CD4-positive, alpha-beta T cell treated with Interleukin-10 for 1 hour (primary cell): ENCODE measurements around the gene MAX.
A peak's percentile ranks its signal among the peaks of the same experiment; 100 is the strongest.

Source experiments
- DNase-seq: peaks from one replicate; pipeline ENCODE4 v3.0.0-alpha.2; 2020

The MAX gene

DNA sequence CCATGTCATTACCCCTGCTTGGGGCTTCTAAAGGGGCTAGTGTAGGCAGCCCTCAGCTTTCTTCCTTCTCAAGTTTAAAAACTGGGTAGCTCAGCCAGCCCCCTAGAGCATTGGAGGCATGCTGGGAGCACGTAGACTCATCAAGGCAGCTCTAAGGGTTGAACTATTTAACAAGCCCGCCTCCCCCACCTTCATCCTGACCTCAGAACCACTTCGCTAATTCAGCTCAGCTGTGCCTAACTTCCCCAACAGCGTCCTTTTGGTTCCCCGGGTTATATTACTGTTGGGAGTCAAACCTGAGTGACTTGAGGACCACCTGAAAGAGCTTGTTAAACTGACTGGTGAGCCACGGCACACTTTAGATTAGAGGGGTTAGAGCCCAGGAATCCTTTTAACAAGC lies 30.1 kb downstream of the MAX start:
- DNase-seq = no peak

DNA sequence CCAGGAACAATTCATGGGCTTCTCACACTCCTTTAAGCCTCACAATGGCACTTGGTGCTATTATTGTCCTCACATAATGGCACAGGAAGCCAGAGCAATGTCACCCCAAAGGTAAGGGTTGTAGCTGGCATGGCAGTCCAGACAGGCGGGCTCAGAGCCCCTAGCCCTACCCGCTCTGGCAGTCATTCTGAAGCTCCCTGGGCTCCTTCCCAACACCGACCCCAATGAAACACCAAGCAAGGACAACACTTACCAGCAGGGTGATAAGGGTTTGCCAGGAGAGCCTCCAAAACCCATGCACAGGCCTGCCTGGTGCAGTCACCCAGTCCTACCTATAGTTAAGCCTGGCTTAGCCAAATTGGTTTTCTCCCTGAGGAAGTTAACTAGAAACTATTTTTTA lies 30.8 kb downstream of the MAX start:
- no peak for DNase-seq

DNA sequence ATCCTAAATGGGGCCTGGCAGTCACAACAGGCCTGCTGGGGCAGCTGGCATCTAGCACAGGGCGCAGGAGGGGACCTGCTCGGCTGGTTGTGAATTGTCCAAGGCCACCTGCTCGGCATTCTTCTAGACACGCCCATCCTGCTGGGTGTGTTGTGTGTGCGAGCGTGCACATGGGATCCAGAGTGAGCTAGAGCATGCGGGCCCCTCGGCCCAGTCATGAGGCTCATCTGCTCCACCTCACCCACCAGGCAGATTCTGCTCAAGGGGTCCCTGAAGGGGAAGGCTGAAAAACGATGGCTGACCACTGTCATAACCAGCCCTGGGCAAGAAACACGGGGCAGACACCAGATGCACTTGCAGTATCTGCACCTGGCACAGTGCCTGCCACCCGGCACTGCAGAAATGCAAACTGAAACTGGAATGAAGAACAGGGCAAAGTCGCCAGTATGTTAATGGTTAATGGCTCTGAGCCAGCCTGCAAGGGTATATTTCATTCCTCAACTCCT lies 31.8 kb downstream of the MAX start:
- no peak for DNase-seq

DNA sequence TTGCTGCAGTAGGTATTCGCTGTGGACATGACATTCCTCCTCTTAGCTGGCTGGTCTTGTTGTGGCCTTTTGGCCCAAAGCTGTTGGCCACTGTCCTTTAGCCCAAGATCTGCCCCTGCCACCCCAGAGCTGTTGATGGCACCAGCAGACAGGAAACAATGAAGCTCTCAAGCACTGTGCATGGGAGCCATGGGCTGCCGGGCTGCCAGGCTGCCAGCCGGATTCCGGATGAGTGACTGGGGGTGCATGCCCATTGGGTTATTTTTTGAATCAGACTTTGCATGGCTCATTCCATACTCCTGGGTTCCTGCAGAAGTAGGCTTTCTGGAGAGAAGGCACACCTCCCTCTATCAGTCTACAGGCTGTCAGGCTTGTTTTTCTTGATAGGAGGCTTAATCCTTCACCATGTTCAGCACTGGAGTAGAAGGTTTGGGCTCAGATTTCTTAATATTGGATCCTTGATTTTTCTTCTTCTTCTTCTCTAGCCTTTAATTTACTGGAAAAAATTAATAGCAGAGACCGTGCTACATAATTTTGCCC lies 32.4 kb downstream of the MAX start:
- DNase-seq = no peak

DNA sequence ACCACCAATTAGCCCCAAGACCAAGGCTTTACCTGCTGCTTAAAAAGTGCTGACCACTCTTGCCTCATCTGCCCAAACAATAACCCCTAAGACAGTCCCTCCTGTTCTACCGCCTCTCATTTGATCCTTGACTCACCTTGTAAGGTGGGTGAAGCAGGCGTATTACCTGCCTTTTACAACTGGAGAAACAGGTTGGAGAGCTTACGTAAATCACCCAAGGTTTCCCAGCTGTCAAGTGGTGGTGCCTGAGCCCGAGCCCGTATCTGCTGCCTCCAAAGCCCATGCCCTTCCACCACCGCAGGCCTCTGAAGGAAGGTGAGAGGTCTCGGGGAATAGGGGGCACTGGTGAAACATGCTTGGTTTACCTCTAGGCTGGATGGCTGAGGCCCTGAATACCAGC lies 36.6 kb downstream of the MAX start:
- no peak for DNase-seq

DNA sequence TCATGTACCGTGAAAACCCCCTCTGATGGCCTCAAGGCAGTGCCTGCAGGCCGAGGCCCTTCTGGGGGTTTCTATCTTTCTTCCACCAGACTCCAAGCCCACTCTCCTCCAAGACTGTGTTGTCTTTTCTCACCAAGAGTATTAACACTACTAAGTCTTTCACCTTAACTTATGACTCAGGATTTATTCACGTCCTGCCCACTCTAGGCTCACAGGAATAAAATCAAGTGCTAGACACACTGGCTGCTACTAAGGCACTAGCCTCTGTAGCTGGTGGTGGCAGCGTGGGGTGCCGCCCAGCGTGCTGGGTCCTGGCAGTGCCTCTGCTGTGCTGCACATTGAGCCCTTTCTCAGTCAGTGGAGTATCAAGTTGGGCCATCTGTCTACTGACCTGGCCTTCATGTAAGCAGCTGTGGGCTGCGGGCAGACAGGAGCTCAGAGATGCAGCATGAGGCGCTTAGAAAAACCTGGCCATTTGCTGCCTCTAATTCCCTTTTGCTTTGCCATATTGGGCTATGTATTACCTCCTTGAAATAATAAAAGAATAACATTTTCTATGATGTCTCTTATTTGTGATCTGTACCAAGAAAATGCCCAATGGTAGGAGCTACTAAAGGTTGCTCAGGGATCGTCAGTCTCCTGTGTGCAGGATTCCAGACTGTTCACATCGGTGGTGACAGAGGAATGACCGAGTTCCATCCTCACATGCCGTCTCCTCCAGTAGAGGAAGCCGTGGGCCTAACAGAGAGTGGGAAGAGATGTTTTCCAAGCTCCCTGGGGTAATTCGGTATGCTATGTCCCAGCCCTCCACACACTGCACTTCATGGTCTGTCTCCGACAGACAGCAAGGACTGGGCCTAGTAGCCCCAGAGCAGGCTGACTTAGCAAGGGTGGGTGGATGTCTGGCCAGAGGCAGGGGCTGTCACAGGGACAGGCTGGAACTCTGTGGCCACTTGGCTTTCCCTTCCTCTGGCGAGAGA lies 39.9 kb downstream of the MAX start:
- no peak for DNase-seq

DNA sequence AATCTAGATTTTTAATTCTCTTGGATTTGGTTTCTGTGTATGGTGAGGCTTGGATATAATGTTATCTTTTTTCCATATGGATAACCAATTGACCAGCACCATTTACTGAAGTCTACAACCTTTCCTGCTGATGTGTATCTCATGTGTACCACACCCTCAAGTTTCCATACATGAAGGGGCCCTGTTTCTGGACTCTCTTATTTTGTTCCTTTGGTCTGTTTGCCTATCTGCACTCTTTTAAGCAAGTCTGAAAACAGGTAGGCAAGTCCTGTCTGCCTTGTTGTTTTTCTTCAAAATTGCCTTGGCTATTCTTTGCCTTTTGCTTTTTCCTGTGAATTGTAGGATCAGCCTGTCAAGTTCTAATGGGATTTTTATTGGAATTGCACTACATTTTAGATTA lies 44.6 kb downstream of the MAX start:
- no peak for DNase-seq

DNA sequence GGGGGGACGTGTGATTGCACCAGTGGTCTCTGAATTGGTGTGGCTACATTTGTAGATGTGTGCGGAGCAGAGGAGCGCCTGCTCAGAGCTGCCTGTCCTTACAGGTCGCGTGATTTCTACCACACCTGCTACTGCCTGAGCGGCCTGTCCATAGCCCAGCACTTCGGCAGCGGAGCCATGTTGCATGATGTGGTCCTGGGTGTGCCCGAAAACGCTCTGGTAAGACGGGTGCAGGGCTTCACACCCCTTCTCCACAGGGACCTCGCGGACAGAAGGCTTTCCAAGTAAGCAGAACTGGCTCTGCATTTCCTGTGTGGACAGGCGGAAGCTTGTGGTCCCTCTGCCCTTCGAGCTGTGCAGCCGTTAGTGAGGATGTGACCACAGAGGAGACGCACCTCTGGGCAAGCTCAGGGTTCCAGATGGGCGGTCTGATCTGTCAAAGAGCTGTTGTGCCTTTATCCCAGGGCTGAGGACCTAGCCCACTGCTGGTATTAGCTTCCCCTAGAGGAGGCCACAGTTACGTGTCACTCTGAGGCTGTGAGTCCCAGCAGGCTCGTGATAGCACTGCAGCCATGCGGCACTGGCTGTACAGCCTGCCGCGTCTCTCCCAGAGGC lies 47.7 kb downstream of the MAX start:
- DNase-seq = no peak

DNA sequence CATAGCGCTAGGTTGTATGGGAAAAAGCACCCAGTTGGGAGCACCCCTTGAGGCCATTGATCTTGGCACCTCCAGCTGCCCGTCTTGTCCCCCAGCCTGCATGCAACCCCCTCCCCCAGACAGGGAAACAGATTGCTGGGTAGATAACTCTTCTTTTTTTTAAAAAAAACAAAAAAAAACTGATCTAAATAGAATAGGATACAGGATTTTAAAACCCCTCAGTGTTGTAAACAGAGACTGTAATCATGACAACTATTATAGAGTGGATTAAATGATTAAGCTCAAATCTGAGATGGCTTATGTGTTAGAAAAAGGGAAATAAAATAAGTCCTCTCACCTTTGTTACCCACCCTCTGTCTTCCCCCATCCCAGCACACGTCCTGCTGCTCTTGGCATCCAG lies 48.9 kb downstream of the MAX start:
- no peak for DNase-seq

DNA sequence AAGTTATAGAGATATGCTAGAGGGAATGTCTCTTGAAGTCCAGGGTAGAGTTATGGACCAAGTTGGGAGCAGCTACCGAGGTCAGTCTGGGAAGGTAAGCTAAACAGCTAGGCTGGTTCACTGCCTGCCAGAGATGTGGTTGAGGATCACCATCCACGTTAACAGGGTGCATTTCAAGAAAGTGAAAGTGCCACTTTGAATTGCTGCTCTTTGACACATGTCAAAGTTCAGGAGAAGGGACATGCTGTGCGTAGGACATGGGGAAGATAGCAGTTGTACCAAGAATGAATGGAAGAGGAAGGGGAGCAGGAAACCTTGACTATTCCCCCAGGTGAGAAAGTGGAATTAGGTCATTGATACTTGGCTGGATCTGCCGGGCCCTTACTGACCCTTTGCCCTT lies 49.5 kb downstream of the MAX start:
- no peak for DNase-seq

DNA sequence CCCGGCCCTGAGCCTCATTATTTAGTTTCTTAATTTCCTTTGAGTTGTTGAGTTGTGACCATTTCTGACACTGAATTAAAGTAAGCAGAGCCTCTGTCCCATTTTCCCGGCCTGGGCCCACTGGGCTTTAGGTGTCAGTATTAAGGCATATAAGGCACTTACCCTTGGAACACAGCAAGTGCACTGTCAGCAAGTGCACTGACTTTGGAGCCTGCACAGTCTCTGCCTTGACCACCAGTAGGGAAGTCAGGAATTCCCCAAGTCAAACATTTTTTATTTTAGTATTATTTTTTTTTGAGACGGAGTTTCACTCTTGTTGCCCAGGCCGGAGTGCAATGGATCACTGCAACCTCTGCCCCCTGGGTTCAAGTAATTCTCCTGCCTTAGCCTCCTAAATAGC lies 56.6 kb downstream of the MAX start:
- no peak for DNase-seq

DNA sequence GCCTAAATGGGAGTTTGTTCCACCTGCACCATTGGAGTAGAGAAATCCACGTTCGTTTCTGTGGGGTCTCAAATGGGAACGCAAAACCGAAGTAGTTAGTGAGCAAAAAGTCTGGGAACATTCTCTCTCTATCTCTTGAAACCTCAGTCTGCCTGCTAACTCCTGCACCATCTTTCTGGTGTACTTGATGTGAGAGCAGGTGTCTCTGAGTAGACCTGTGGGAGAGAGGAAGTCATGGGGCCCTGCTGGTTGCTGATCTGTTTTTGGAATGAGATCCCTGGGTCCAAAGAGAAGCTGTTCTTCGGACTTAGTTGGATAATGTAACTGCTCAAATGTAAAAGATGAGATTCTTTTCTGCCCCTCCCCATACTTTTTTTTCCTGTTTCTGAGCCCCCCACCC lies 57.3 kb downstream of the MAX start:
- no peak for DNase-seq

DNA sequence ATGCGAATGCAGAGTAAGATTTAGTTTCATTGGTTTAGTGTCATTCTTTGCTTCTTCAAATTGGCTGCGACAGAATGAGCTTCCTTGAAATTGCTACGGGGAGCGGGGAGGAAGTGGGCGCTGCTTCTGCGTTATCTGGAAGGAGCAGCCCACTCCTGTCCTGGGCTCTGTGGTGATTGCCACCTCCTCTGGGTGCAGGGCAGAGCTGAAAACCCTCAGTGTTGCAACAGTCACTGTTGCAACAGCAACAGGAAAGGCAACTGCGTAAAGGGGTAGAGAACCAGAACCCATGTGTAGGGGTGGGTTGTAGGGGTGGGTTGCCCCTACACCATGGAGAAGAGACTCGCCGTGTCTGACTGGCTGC lies 57.7 kb downstream of the MAX start:
- peak; percentile 8 for DNase-seq

DNA sequence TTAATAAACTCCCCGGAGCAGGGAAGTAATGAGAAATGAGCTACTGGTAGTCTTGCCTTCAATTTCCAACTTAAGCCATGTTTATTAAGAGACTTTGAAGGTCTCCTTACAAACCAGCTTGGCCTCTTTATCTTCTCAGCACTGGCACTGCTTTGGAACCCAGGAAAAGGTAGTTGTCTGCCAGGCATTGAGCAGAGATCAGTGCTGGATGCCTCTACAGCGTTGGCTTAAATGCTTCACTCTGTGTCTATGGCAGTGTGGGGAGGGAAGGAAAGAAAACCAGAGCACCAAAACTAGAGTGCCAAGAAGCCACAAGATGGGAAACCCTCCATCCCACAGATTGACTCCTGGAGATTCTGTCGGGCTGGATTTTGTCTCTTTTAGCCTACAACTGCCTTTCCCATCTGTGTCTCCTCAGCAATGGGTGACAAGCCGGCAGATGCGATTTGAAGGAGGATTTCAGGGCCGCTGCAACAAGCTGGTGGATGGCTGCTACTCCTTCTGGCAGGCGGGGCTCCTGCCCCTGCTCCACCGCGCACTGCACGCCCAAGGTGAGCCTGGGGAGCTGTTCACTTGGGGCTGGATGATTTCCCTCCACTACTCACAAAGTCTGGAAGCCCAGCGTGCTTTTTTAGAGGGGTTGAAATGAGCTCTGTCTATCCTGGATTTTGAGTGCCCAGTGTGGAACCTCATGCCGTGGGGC lies 58.3 kb downstream of the MAX start:
- DNase-seq = no peak

DNA sequence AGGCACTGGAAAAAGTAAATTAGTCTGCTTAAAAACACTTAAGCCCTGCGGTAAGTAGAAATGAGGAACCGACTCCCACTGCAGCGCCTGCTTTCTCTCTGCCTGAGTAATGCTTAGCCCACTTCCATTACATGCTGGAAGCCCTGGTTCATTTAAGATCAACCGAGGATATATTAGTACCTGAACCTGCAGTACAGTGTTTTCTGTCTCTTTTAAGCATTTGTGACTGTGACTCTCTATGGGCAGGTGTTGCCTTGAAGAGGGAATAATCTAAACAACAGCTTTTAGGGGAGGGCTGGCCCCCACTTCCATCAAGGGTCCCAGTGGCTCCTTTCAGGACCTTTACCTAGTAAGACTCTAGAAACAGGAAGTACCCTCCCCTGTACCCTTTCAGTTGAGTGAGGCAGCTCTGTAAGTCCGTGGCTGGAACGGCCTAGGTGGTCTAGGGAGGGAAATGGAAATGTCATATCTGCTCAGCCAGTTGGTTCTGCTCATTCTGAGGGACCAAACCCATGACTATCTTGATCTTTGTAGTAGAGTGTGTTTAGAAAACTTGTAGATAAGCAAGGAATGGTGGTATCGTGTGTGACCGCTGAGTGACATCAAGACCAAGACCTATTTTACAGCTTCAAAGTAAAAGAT lies 59.5 kb downstream of the MAX start:
- no peak for DNase-seq

DNA sequence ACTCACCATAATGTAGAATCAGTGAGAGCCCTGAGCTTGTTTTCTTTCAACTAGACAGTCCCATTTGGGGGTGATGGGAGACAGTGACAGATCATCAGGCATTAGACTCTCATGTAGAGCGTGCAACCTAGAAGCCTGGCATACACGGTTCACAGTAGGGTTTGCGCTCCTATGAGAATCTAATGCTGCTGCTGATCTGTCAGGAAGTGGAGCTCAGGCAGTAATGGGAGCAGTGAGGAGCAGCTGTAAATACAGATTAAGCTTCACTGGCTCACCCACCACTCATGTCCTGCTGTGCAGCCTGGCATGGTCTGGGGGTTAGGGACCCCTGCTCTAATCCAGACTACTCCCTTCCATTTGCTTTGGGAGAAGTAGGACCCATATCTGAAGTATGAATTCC lies 60.0 kb downstream of the MAX start:
- no peak for DNase-seq

DNA sequence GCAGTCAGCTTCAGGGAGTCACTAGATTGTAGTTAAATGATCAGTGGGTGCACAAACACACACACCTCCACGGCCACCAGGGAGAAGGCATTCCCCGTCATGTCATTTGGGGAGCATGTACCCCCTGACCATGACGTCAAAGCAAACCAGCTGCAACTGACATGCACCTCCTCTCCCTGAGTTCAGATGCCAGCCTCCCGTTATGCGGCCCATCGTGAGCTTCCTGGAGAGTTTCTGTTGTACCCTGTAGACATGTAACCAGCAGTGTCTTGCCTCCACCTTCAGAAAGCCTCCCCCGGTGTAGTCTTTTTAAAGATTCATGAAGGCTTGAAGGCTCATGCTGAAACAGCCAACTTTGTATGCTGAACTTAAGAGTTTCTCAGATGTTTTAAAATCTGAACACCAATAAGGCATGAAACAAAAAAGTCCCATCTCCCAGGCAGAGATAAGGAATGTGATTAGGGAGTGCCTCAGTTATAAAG lies 60.8 kb downstream of the MAX start:
- no peak for DNase-seq

DNA sequence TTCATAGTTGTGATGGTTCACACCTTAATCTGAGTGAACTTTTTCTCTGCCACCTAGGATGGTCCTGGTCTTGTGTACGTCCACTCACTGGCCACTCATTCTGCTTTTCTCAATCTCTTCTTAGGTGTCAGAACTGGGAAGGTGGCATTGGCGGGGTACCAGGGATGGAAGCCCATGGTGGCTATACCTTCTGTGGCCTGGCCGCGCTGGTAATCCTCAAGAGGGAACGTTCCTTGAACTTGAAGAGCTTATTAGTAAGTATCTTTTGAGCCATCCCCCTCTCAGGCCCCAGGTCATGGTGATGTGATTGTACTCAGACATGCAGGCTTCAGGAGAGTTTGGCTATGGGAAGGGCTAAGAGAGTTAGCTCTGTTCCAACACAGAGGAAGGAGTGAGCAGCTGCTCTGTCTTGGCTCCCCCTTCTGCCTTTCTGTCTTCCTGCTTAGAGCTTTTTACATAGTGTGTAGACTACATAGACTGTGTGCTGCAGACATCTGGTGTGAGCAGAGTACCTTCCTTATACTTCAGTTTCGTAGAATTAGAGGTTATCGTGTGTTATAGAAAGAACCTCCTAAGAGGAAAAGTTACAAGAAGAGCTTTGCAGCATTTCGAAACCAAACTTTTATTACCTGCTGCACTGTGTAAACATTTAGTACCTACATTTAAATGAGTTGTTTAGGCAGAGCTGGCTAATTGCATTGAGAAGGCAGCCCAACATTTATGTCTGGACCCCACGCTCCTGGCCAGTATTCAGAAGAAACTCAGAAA lies 61.5 kb downstream of the MAX start:
- DNase-seq = no peak

DNA sequence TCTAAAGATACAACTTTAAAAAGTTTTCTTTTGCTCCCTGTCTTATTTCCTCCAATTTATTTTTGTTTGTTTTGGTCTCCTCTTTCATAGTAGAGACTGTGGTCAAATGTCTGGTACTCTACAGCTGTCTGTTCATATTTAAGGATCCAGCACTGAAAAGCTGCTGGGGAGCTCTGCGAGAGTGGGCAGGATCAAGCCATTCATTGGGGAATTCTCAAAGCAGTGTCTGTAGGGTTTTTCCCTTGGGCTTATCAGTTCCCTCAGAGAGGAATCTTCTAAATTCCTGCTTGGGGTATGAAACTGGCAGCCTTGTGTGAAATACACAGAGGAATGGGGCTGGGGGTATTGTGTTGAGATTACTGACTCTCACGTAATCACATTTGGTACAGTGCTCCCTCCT lies 63.4 kb downstream of the MAX start:
- DNase-seq = no peak

DNA sequence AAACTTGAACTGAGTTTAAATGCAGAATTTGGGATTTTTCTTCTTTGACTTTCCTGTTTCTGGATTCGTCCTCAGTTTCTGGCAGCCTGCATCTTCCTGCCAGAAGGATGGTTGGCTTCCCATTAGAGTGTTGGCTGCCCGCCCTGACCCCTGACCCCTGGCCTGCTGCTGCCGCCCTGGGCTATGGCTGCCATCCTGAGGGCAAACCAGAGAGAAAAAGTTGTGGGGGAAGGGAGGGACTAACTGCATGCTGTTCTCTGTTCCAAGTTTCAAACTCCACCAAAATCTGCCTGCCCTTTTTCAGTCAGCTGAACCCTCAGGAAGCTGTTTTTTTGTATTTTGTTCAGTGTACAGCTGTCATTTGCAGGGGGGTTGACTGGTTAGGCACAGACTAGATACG lies 67.3 kb downstream of the MAX start:
- no peak for DNase-seq

DNA sequence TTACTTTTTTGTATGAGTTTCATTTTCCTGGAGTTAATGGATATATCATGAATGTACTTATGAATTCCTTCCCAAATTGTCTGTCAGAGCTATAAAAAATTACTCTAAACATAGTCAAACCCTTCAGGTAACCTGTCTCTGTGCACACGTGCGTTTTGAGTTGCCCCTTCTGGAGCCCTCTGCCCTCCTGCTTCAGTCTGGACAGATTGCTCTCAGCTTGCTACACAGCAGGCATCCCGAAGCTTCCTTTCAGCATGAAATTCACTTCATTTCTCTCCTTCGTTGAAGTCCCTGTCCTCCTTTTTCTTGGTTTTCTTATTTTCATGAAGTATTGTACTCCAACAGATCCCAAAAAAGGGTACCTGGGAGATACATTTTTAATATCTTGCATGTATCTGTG lies 68.3 kb downstream of the MAX start:
- DNase-seq = no peak

DNA sequence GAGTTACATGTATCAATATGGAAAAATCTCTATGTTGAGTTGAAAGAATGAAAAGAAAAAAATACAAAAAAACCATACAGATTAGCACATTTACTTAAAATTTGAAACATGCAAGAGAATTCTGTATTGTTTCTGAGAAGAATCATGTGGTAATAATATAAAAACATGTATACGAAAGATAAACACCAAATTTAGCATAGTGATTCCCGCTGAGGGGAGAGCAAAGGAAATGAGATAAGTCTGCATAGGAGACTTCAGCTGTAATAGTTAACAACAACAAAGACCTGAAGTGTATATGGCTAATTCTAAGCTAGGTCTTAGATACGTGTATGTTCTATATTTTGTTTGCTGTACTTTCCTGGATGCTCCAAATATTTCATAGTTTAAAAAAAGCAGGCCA lies 69.1 kb downstream of the MAX start:
- no peak for DNase-seq
